ENCODE results near the gene SRGAP1.
"Not testable (repeated sequence)": the region's sequence is repeated elsewhere in the genome, so short reads cannot be mapped to it uniquely, and the experiment has no call there.

SRGAP1 gene

GRCh38 chr12:64157110-64157509 is 312.6 kb downstream of the SRGAP1 start:
- Histone ChIP-seq H3K27me3 (ENCODE audit: insufficient read depth, low read length, poor library complexity) (no peaks in the 10 kb centered on the region), H3K4me2 (ENCODE audit: insufficient read depth, low read length) (no peak overlapping the region), H3K27ac (ENCODE audit: low read length) (no peak overlapping the region), H3K4me3 (ENCODE audit: low read depth in 1 of 2, low read length in 2 of 2) (no peak overlapping the region), H3K9me3 (ENCODE audit: insufficient read depth, low read length, severe bottlenecking) (no peaks in the 10 kb centered on the region), H2AFZ (ENCODE audit: low read depth, low read length) (no peak overlapping the region), H3K9ac (ENCODE audit: low read depth, low read length) (no peak overlapping the region), H3K36me3 (ENCODE audit: insufficient read depth, low read length) (no peaks in the 10 kb centered on the region), H4K20me1 (ENCODE audit: insufficient read depth, low read length) (no peaks in the 10 kb centered on the region), H3K79me2 (ENCODE audit: insufficient read depth, low read length) (no peaks in the 10 kb centered on the region), H3K4me1 (ENCODE audit: insufficient read depth, low read length) (no peaks in the 10 kb centered on the region)
- no peak for DNase-seq
- no peak for TF ChIP-seq EZH2 (IDR thresholded peaks at IDR 0.05; ENCODE audit: borderline replicate concordance, low read depth, low read length, severe bottlenecking)
- TF ChIP-seq, protein P1, sequence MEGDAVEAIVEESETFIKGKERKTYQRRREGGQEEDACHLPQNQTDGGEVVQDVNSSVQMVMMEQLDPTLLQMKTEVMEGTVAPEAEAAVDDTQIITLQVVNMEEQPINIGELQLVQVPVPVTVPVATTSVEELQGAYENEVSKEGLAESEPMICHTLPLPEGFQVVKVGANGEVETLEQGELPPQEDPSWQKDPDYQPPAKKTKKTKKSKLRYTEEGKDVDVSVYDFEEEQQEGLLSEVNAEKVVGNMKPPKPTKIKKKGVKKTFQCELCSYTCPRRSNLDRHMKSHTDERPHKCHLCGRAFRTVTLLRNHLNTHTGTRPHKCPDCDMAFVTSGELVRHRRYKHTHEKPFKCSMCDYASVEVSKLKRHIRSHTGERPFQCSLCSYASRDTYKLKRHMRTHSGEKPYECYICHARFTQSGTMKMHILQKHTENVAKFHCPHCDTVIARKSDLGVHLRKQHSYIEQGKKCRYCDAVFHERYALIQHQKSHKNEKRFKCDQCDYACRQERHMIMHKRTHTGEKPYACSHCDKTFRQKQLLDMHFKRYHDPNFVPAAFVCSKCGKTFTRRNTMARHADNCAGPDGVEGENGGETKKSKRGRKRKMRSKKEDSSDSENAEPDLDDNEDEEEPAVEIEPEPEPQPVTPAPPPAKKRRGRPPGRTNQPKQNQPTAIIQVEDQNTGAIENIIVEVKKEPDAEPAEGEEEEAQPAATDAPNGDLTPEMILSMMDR (IDR thresholded peaks at IDR 0.05; ENCODE audit: borderline replicate concordance, extremely low read depth, low read length, poor library complexity, severe bottlenecking): no peak
- ATAC-seq (ENCODE audit: insufficient read depth, low read depth): no peak

GRCh38 chr12:64160021-64160710 is 315.7 kb downstream of the SRGAP1 start:
- Histone ChIP-seq H3K9ac (ENCODE audit: low read depth, low read length) (no peak overlapping the region), H3K9me3 (ENCODE audit: insufficient read depth, low read length, severe bottlenecking) (no peaks in the 10 kb centered on the region), H3K27me3 (ENCODE audit: insufficient read depth, low read length, poor library complexity) (no peaks in the 10 kb centered on the region), H2AFZ (ENCODE audit: low read depth, low read length) (no peak overlapping the region), H3K79me2 (ENCODE audit: insufficient read depth, low read length) (no peaks in the 10 kb centered on the region), H4K20me1 (ENCODE audit: insufficient read depth, low read length) (no peaks in the 10 kb centered on the region), H3K4me1 (ENCODE audit: insufficient read depth, low read length) (no peaks in the 10 kb centered on the region), H3K27ac (ENCODE audit: low read length) (no peak overlapping the region), H3K4me3 (ENCODE audit: low read depth in 1 of 2, low read length in 2 of 2) (no peak overlapping the region), H3K4me2 (ENCODE audit: insufficient read depth, low read length) (no peak overlapping the region), H3K36me3 (ENCODE audit: insufficient read depth, low read length) (no peaks in the 10 kb centered on the region)
- no peak for TF ChIP-seq EZH2 (IDR thresholded peaks at IDR 0.05; ENCODE audit: borderline replicate concordance, low read depth, low read length, severe bottlenecking)
- TF ChIP-seq, protein P1 (IDR thresholded peaks at IDR 0.05; ENCODE audit: borderline replicate concordance, extremely low read depth, low read length, poor library complexity, severe bottlenecking): no peak
- no peak for ATAC-seq (ENCODE audit: insufficient read depth, low read depth)
- no peak for DNase-seq

DNA sequence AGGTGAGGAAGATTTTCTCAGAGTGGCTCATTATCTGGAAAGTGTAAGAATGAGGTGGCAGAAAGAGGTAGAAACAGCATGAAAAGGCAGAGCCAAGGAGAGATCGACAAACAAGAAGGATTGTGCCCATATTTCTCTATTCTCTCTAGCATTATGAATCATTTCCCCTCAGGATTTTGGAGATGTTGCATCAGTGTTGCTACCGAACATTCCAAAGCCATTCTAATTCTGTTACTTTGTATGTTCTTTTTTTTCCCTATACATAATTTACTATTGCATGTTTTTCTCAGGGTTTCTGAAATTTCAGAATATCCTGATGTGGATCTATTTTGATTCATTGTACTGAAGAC is 316.2 kb downstream of the SRGAP1 start:
- no peak overlapping the region for H3K9ac ChIP-seq (ENCODE audit: low read depth, low read length)
- ATAC-seq (ENCODE audit: insufficient read depth, low read depth): no peak
- TF ChIP-seq, protein P1 (IDR thresholded peaks at IDR 0.05; ENCODE audit: borderline replicate concordance, extremely low read depth, low read length, poor library complexity, severe bottlenecking): no peak
- TF ChIP-seq EZH2 (IDR thresholded peaks at IDR 0.05; ENCODE audit: borderline replicate concordance, low read depth, low read length, severe bottlenecking): no peak
- H3K9me3 ChIP-seq (ENCODE audit: insufficient read depth, low read length, severe bottlenecking): no peaks in the 10 kb centered on the region
- no peak overlapping the region for H3K4me2 ChIP-seq (ENCODE audit: insufficient read depth, low read length)
- no peak for DNase-seq
- no peaks in the 10 kb centered on the region for H3K27me3 ChIP-seq (ENCODE audit: insufficient read depth, low read length, poor library complexity)
- no peak overlapping the region for H3K27ac ChIP-seq (ENCODE audit: low read length)
- H3K4me1 ChIP-seq (ENCODE audit: insufficient read depth, low read length): no peaks in the 10 kb centered on the region
- H4K20me1 ChIP-seq (ENCODE audit: insufficient read depth, low read length): no peaks in the 10 kb centered on the region
- H3K79me2 ChIP-seq (ENCODE audit: insufficient read depth, low read length): no peaks in the 10 kb centered on the region
- H3K36me3 ChIP-seq (ENCODE audit: insufficient read depth, low read length): no peaks in the 10 kb centered on the region
- H3K4me3 ChIP-seq (ENCODE audit: low read depth in 1 of 2, low read length in 2 of 2): no peak overlapping the region
- H2AFZ ChIP-seq (ENCODE audit: low read depth, low read length): no peak overlapping the region

DNA sequence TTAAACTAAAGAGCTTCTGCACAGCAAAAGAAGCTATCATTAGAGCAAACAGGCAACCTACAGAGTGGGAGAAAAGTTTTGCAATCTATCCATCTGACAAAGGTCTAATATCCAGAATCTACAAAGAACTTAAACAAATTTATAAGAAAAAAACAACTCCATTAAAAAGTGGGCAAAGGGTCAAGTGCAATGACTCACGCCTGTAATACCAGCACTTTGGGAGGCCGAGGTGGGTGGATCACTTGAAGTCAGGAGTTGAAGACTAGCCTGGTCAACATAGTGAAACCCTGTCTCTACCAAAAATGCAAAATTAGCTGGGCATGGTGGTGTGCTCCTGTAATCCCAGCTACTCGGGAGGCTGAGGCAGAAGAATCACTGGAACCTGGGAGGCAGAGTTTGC is 322.1 kb downstream of the SRGAP1 start:
- not testable (repeated sequence) for DNase-seq

DNA sequence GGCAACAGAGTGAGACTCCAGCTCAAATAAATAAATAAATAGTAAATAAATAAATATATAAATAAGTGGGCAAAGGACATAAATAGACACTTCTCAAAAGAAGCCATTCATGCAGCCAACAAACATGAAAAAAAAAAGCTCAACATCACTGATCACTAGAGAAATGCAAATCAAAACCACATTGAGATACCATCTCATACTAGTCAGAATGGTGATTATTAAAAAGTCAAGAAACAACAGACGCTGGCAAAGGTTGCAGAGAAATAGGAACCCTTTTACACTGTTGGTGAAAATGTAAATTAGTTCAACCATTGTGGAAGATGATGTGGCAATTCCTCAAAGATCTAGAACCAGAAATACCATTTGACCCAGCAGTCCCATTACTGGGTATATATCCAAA is 322.5 kb downstream of the SRGAP1 start:
- H2AFZ ChIP-seq (ENCODE audit: low read depth, low read length); H4K20me1 ChIP-seq (ENCODE audit: insufficient read depth, low read length); H3K4me3 ChIP-seq (ENCODE audit: low read depth in 1 of 2, low read length in 2 of 2); H3K27me3 ChIP-seq (ENCODE audit: insufficient read depth, low read length, poor library complexity); DNase-seq; H3K4me2 ChIP-seq (ENCODE audit: insufficient read depth, low read length); H3K79me2 ChIP-seq (ENCODE audit: insufficient read depth, low read length); H3K36me3 ChIP-seq (ENCODE audit: insufficient read depth, low read length); H3K4me1 ChIP-seq (ENCODE audit: insufficient read depth, low read length); H3K9me3 ChIP-seq (ENCODE audit: insufficient read depth, low read length, severe bottlenecking); H3K9ac ChIP-seq (ENCODE audit: low read depth, low read length); H3K27ac ChIP-seq (ENCODE audit: low read length); ATAC-seq (ENCODE audit: insufficient read depth, low read depth): not testable (repeated sequence)

More for the DNA sequence above, 322.1 kb downstream of the SRGAP1 start:
- H3K4me1 ChIP-seq (ENCODE audit: insufficient read depth, low read length); H3K4me3 ChIP-seq (ENCODE audit: low read depth in 1 of 2, low read length in 2 of 2); H3K79me2 ChIP-seq (ENCODE audit: insufficient read depth, low read length); H3K9me3 ChIP-seq (ENCODE audit: insufficient read depth, low read length, severe bottlenecking); H4K20me1 ChIP-seq (ENCODE audit: insufficient read depth, low read length); H3K27ac ChIP-seq (ENCODE audit: low read length); H3K36me3 ChIP-seq (ENCODE audit: insufficient read depth, low read length); ATAC-seq (ENCODE audit: insufficient read depth, low read depth); H2AFZ ChIP-seq (ENCODE audit: low read depth, low read length); H3K4me2 ChIP-seq (ENCODE audit: insufficient read depth, low read length); H3K9ac ChIP-seq (ENCODE audit: low read depth, low read length); H3K27me3 ChIP-seq (ENCODE audit: insufficient read depth, low read length, poor library complexity): not testable (repeated sequence)

All from DND-41 (cell line).